Central memory CD8-positive, alpha-beta T cell (primary cell): ENCODE measurements around the gene PITPNC1.
"Not testable (repeated sequence)": the region's sequence is repeated elsewhere in the genome, so short reads cannot be mapped to it uniquely, and the experiment has no call there.

Source experiments
- ATAC-seq: fragments of 150-1000 bp; cut with Tn5 transposase; replicated peaks from 2 replicates; pipeline ENCODE4 v1.10.0; 2022; ENCODE audit warnings: mild to moderate bottlenecking, moderate FRiP score, moderate number of reproducible peaks; ENCODE audit not compliant: poor library complexity, severe bottlenecking; ENCODE audit errors: extremely low read depth
- DNase-seq, 2 donors: peaks; one replicate each; pipeline ENCODE4 v3.0.0; 2021; ENCODE audit warnings: low spot score in 2 of 2
- H3K27ac Mint-ChIP-seq: one replicate; pipeline ENCODE4 v1.8.0; 2022; ENCODE audit warnings: low read depth, mild to moderate bottlenecking, moderate library complexity, mixed read lengths
- H3K27me3 Mint-ChIP-seq: one replicate; pipeline ENCODE4 v1.8.0; 2022; ENCODE audit warnings: mixed read lengths
- H3K36me3 Mint-ChIP-seq: one replicate; pipeline ENCODE4 v1.8.0; 2022; ENCODE audit warnings: mild to moderate bottlenecking, moderate library complexity, mixed read lengths; ENCODE audit not compliant: insufficient read depth
- H3K4me1 Mint-ChIP-seq: one replicate; pipeline ENCODE4 v1.8.0; 2022; ENCODE audit warnings: mixed read lengths
- H3K4me3 Mint-ChIP-seq: one replicate; pipeline ENCODE4 v1.8.0; 2022; ENCODE audit warnings: mild to moderate bottlenecking, moderate library complexity, mixed read lengths
- H3K9me3 Mint-ChIP-seq: one replicate; pipeline ENCODE4 v1.8.0; 2022; ENCODE audit warnings: mixed read lengths

PITPNC1 gene

DNA sequence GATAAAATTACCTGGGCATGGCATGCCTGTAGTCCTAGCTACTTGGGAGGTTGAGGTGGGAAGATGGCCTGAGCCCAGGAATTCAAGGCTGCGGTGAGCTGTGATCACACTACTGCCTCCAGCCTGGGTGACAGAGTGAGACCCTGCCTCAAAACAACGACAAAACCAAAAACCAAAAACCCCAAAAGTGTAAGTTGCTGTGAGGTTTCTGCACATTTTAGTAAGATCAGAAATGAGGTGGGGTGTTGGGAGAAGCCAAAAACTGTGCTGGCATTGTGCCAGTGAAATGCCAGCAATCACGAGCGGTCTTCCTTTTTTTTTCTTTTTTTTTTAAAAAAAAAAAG lies 114.6 kb downstream of the PITPNC1 start:
- H3K4me3 Mint-ChIP-seq: peak overlapping the region; percentile 71
- no peaks in the 10 kb centered on the region for H3K9me3 Mint-ChIP-seq
- no peaks in the 10 kb centered on the region for H3K27me3 Mint-ChIP-seq
- H3K4me1 Mint-ChIP-seq: peaks cover 84% of the 10 kb centered on the region
- H3K27ac Mint-ChIP-seq: peak overlapping the region; percentile 72
- no peak for DNase-seq
- ATAC-seq: no peak
- H3K36me3 Mint-ChIP-seq: peaks cover 10% of the 10 kb centered on the region

DNA sequence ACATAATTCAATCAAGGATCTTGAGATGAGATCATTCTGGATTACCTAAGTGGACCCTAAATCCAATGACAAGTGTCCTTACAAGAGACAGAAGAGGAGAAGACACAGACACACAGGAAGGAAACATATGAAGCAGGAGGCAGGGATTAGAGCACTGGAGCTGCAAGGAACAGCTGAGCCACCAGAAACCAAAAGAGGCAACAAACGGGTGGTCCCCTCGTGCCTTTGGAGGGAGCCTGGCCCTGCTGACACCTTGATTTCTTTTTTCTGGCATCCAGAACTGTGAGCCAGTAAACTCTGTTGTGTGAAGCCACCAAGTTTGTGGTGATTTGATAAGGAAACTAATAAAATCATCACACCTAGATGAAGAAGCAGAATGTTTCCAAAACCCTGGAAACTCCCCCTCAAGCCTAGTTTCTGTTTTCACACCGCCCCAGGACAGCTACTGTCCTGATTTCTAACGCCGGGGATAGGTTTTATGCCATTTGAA lies 115.2 kb downstream of the PITPNC1 start:
- H3K9me3 Mint-ChIP-seq: no peaks in the 10 kb centered on the region
- H3K36me3 Mint-ChIP-seq: peaks cover 7% of the 10 kb centered on the region
- H3K27me3 Mint-ChIP-seq: no peaks in the 10 kb centered on the region
- DNase-seq (no peak), ATAC-seq (peak; percentile 58)
- peak overlapping the region; percentile 72 for H3K27ac Mint-ChIP-seq
- peak overlapping the region; percentile 71 for H3K4me3 Mint-ChIP-seq
- H3K4me1 Mint-ChIP-seq: peaks cover 78% of the 10 kb centered on the region

DNA sequence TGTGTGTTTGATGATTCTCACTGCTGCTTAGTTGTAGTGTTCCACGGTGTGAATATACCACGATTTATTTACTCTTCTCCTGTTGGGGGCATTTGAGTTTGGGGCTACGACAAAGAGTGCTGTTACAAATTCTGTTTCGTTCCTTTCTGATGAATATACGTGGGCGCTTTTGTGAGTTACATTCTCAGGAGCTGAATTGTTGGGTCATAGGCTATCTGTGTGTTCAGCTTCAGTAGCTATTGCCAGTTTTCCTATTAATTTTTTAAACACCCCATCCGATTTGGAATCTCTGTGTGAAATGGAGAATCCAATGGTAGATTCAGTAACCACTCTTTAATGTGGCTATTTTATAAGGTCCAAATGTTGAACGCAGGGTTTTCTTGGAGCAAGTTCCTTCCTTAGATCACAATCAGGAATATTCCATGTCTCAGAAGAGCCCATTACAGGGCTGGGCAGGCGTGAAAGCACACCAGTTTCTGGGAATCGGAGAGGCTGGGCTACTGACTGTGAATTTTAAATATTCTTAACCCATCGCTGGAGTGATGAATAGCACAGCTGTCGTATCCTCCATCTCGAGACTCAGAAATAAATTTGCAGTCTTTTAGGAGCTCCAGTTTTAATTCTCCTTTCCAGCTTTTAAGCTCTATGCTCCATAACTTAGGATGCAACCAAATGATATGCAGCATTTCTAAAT lies 115.9 kb downstream of the PITPNC1 start:
- H3K4me3 Mint-ChIP-seq: peak overlapping the region; percentile 71
- ATAC-seq: no peak
- H3K36me3 Mint-ChIP-seq: peaks cover 7% of the 10 kb centered on the region
- H3K27ac Mint-ChIP-seq: peak overlapping the region; percentile 16
- H3K27me3 Mint-ChIP-seq: no peaks in the 10 kb centered on the region
- peaks cover 71% of the 10 kb centered on the region for H3K4me1 Mint-ChIP-seq
- DNase-seq: no peak
- H3K9me3 Mint-ChIP-seq: no peaks in the 10 kb centered on the region

DNA sequence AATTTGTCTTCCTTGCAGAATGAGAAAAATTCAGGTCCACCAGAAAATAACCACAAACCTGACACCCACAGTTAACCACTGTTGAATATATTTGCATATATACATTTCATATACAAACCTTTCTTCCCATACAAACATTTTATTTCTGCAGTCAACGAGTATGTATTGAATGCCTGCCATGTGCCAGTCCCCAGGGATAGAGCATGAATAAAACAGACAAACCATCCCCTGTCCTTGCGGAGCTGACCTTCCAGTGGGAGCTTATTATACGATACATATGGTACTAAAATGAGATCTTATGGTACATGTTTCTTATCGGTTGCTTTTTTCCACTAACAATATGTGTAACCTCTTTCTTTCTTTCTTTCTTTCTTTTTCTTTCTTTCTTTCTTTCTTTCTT lies 116.7 kb downstream of the PITPNC1 start:
- Mint-ChIP-seq H3K27me3 (no peaks in the 10 kb centered on the region), H3K27ac (peak overlapping the region; percentile 84), H3K9me3 (no peaks in the 10 kb centered on the region), H3K4me3 (peak overlapping the region; percentile 45), H3K4me1 (peaks cover 73% of the 10 kb centered on the region), H3K36me3 (peaks cover 6% of the 10 kb centered on the region)
- ATAC-seq (no peak), DNase-seq (no peak)

DNA sequence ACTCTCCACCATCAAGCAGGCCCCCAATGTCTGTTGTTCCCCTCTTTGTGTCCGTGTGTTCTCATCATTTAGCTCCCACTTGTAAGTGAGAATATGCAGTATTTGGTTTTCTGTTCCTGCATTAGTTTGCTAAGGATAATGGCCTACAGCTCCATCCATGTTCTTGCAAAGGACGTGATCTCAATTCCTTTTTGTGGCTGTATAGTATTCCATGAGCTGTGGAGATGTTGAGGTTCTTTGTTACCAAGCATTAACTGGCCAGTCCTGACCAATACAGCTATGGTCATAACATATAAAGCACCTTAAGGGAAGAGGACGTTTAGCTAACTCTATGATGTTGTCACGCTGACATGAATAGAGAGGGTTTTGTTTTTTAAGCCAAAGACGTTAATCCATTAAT lies 118.5 kb downstream of the PITPNC1 start:
- not testable (repeated sequence) for H3K36me3 Mint-ChIP-seq, H3K27me3 Mint-ChIP-seq, H3K9me3 Mint-ChIP-seq, DNase-seq, ATAC-seq, H3K4me3 Mint-ChIP-seq, H3K27ac Mint-ChIP-seq
- peaks cover 72% of the 10 kb centered on the region for H3K4me1 Mint-ChIP-seq

DNA sequence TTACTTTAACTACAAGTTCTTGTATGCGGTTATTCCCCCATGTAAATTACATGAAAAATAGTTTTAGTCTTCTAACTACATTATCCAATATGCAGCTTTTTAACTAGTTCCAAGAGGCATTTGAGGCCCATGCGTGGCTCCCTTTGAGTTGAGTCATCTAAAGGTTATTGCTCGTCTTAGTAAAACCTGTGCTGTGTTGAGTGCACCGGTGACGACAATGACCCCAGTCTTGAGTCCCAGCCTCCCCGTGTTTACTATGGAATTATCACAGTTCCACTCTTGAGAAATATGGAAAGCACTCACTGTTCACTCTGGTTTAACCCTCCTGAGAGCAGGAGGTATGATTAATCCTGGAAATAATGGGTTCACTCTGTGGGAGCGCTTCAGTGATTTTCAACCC lies 119.2 kb downstream of the PITPNC1 start:
- no peak overlapping the region for H3K4me3 Mint-ChIP-seq
- ATAC-seq (no peak), DNase-seq (no peak)
- H3K27me3 Mint-ChIP-seq: no peaks in the 10 kb centered on the region
- no peak overlapping the region for H3K27ac Mint-ChIP-seq
- H3K36me3 Mint-ChIP-seq: peaks cover 7% of the 10 kb centered on the region
- peaks cover 69% of the 10 kb centered on the region for H3K4me1 Mint-ChIP-seq
- no peaks in the 10 kb centered on the region for H3K9me3 Mint-ChIP-seq

DNA sequence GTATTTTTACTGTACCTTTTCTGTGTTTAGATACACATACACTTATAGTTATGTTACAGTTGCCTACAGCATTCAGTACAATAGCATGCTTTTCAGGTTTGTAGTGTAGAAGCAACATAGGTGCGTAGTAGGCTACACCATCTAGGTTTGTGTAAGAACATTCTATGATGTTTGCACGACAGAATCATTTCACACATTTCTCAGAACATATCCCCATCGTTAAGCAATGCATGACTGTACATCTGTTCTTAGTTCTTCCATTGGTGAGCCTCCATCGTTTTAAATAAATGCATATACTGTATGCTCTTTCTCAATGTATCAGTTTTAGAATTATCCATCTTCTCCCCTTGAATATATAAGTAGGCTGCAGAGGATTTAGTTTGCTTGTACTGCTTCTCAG lies 122.6 kb downstream of the PITPNC1 start:
- H3K27me3 Mint-ChIP-seq: no peaks in the 10 kb centered on the region
- no peaks in the 10 kb centered on the region for H3K9me3 Mint-ChIP-seq
- peaks cover 63% of the 10 kb centered on the region for H3K4me1 Mint-ChIP-seq
- ATAC-seq: no peak
- H3K36me3 Mint-ChIP-seq: peaks cover 13% of the 10 kb centered on the region
- H3K27ac Mint-ChIP-seq: no peak overlapping the region
- DNase-seq: no peak
- no peak overlapping the region for H3K4me3 Mint-ChIP-seq

DNA sequence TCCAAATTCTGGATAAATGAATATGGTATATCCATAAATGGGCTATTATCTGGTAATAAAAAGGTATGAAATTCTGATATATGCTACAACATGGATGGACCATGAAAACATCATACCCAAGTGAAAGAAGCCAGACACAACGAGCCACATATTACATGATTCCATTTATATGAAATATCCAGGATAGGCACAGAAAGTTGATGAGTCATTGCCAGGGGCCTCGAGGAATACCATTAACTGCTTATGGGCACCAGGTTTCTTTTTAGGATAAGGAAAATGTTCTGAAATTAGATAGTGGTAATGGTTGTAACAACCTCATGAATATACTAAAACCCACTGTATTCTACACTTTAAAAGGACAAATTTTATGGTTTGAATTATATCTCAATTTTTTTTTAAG lies 123.2 kb downstream of the PITPNC1 start:
- Mint-ChIP-seq H3K9me3 (no peaks in the 10 kb centered on the region), H3K27ac (no peak overlapping the region), H3K4me1 (peaks cover 69% of the 10 kb centered on the region), H3K27me3 (no peaks in the 10 kb centered on the region), H3K4me3 (no peak overlapping the region), H3K36me3 (peaks cover 13% of the 10 kb centered on the region)
- no peak for DNase-seq
- ATAC-seq: no peak

DNA sequence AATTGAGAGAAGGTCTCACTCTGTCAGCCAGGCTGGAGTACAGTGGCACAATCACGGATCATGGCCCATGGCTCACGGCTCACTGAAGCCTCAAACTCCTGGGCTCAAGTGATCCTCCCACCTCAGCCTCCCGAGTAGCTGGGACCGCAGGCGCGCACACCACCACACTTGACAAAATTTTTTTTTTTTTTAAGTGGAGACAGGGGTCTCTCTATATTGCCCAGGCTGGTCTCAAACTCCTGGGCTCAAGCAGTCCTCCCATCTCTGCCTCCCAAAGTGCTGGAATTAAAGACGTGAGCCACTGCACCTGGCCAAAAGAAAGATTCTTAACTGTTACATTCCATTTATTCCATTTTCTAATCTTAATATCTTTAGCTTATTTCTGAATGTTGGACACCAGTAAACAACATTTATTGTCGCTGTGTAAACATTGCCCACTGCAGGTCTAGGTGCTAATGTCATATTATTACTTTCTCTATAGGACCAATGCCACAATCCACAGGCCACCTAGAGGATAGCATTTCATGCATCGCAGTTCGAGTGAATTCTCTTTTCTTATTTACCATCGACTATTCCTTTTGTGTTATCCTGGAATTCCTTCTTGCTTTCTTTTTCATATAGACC lies 123.7 kb downstream of the PITPNC1 start:
- peaks cover 10% of the 10 kb centered on the region for H3K36me3 Mint-ChIP-seq
- H3K27me3 Mint-ChIP-seq: no peaks in the 10 kb centered on the region
- DNase-seq: no peak
- H3K27ac Mint-ChIP-seq: peak overlapping the region; percentile 44
- no peak overlapping the region for H3K4me3 Mint-ChIP-seq
- H3K9me3 Mint-ChIP-seq: no peaks in the 10 kb centered on the region
- H3K4me1 Mint-ChIP-seq: peaks cover 73% of the 10 kb centered on the region
- no peak for ATAC-seq

DNA sequence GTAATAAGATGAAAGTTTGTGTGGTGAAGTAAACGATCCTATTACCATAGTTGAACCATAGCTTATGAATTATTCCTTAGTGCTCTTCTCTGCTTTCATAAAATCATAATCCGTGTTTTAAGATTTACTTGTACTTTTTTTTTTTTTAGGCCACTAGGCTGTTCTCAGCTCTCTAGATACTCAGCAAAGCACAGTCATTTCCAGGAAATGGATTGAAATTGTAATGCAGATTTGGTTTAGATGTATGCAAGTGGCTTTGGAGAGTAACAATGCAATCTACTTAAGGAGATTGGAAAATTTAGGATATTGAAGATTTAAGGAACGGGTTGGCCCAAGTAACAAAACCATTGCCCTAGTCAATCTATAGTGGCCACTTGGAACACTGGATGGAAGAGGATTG lies 125.1 kb downstream of the PITPNC1 start:
- peaks cover 10% of the 10 kb centered on the region for H3K36me3 Mint-ChIP-seq
- H3K9me3 Mint-ChIP-seq: no peaks in the 10 kb centered on the region
- peak overlapping the region; percentile 76 for H3K27ac Mint-ChIP-seq
- no peaks in the 10 kb centered on the region for H3K27me3 Mint-ChIP-seq
- no peak for DNase-seq
- H3K4me3 Mint-ChIP-seq: peak overlapping the region; percentile 37
- ATAC-seq: no peak
- H3K4me1 Mint-ChIP-seq: peaks cover 74% of the 10 kb centered on the region

DNA sequence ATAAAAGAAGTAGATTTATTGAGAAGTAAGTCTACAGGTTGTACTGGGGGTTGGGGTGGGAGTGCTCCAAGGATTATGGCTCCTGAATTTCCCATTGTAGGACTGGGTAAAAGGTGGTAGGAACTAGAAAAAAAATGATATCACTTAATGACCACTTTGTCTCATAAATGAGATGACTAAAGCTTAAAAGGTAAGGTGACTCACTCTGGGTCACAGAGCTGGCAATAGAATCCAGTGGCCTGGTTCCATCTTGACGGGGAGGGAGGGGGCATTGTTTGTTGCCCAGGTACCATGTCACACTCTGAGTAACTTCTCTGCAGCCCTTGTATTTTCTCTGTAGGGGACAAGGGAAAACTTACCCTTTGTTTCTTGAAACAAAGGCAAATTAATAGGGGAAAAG lies 126.1 kb downstream of the PITPNC1 start:
- Mint-ChIP-seq H3K9me3 (no peaks in the 10 kb centered on the region), H3K27ac (peak overlapping the region; percentile 76), H3K4me1 (peaks cover 81% of the 10 kb centered on the region), H3K36me3 (peaks cover 10% of the 10 kb centered on the region), H3K4me3 (no peak overlapping the region), H3K27me3 (no peaks in the 10 kb centered on the region)
- DNase-seq (no peak), ATAC-seq (no peak)

DNA sequence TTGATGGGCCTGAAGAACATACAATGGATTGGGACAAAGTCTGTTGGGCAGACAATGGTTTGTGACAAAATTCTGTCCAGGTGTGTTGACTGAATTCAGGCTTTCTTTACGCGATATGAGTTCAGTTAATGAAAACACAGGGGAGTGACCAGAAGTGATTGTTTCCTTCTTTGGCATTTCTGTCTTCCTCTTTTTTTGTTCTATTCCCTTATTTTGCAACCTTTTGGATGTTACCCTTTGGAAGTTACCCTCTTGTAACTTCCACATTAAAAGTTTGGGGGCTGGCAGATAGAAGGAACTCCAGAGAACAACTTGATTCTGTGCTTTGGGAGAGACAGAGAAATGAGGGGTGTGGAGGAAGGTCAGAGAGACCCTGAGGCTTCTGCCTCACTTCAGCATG lies 126.7 kb downstream of the PITPNC1 start:
- Mint-ChIP-seq H3K27ac (peak overlapping the region; percentile 76), H3K9me3 (no peaks in the 10 kb centered on the region)

DNA sequence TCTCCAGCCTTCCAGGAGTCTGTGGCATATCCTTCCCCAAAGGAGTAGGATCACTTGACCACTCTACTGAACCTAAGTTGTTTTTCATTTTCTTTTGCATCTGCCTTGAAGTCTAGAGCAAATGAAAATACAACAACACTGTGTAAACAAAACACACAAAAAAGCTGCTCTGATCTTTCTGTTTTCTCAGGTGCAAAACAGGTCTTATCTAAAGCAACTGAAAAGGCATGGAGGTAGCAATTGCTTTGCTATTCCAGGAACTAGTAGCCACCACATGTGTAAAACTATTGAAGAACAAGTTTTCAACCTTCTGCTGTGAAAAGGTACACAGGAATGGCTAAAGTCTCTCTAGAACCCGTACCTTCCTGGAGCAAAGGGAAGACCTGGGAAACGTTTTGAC lies 127.1 kb downstream of the PITPNC1 start:
- H3K4me1 Mint-ChIP-seq: peaks cover 77% of the 10 kb centered on the region
- no peaks in the 10 kb centered on the region for H3K9me3 Mint-ChIP-seq
- peaks cover 10% of the 10 kb centered on the region for H3K36me3 Mint-ChIP-seq
- H3K4me3 Mint-ChIP-seq: no peak overlapping the region
- H3K27me3 Mint-ChIP-seq: no peaks in the 10 kb centered on the region
- H3K27ac Mint-ChIP-seq: no peak overlapping the region
- no peak for DNase-seq
- no peak for ATAC-seq

More for the DNA sequence above, 126.7 kb downstream of the PITPNC1 start:
- H3K4me1 Mint-ChIP-seq: peaks cover 81% of the 10 kb centered on the region
- H3K4me3 Mint-ChIP-seq: no peak overlapping the region
- peaks cover 10% of the 10 kb centered on the region for H3K36me3 Mint-ChIP-seq
- no peaks in the 10 kb centered on the region for H3K27me3 Mint-ChIP-seq
- ATAC-seq: no peak
- no peak for DNase-seq
